ENCODE data around the gene DPF3. TPM values are rescaled to one million over a fixed set of nuclear protein-coding genes. Genes with fewer than 3 reads are reported as not detected.

DPF3 gene
- total RNA-seq, 2 donors from 2014 or later, result 0.78 to 4.0 TPM

- DNase-seq (no peak), ATAC-seq (no peak)
- intact Hi-C loops (cut with DNase I), result no loop called here
- no peak overlapping the region for H3K27ac ChIP-seq
- no peak overlapping the region for H3K4me3 ChIP-seq
- TF ChIP-seq POLR2A (IDR thresholded peaks at IDR 0.05) (no peak), CTCF (IDR thresholded peaks at IDR 0.05) (no peak)
- no peaks in the 10 kb centered on the region for H3K36me3 ChIP-seq (replicated peaks in 1 of 2; ENCODE audit: insufficient read depth in 1 of 2, low read depth in 2 of 2)
- no peaks in the 10 kb centered on the region for H3K9me3 ChIP-seq
- whole genome bisulfite sequencing, 2 donors, result 78 to 86% methylated on average over 8 of the region's 8 CpGs
- H3K4me1 ChIP-seq, result no peaks in the 10 kb centered on the region
- no peaks in the 10 kb centered on the region for H3K27me3 ChIP-seq
These were observed 240.9 kb downstream of the DPF3 start for GRCh38 chr14:72653026-72653425.

- ATAC-seq (no peak), DNase-seq (no peak)
- TF ChIP-seq POLR2A (IDR thresholded peaks at IDR 0.05) (no peak), CTCF (IDR thresholded peaks at IDR 0.05) (no peak)
- Histone ChIP-seq H3K4me3 (no peak overlapping the region), H3K27ac (no peak overlapping the region), H3K4me1 (no peaks in the 10 kb centered on the region), H3K36me3 (replicated peaks in 1 of 2; ENCODE audit: insufficient read depth in 1 of 2, low read depth in 2 of 2) (no peaks in the 10 kb centered on the region), H3K27me3 (no peaks in the 10 kb centered on the region), H3K9me3 (no peaks in the 10 kb centered on the region)
- whole genome bisulfite sequencing, 2 donors, result 67 to 84% methylated on average over 4 of the region's 4 CpGs
- intact Hi-C loops (cut with DNase I), result no loop called here
These were observed 241.7 kb downstream of the DPF3 start for GRCh38 chr14:72652179-72652578.

GRCh38 chr14:72651714-72652113 is 242.2 kb downstream of the DPF3 start:
- no peak for ATAC-seq
- TF ChIP-seq CTCF (IDR thresholded peaks at IDR 0.05) (no peak), POLR2A (IDR thresholded peaks at IDR 0.05) (no peak)
- intact Hi-C loops (cut with DNase I), result no loop called here
- 50 to 65% methylated on average over 5 of the region's 5 CpGs for WGBS, 2 donors
- no peaks in the 10 kb centered on the region for H3K9me3 ChIP-seq
- H3K27ac ChIP-seq, result no peak overlapping the region
- H3K4me3 ChIP-seq, result no peak overlapping the region
- H3K27me3 ChIP-seq, result no peaks in the 10 kb centered on the region
- no peaks in the 10 kb centered on the region for H3K4me1 ChIP-seq
- DNase-seq, result no peak
- H3K36me3 ChIP-seq (replicated peaks in 1 of 2; ENCODE audit: insufficient read depth in 1 of 2, low read depth in 2 of 2), result no peaks in the 10 kb centered on the region

- no peak for ATAC-seq
- H3K4me3 ChIP-seq, result no peak overlapping the region
- no peak for DNase-seq
- 39 to 40% methylated on average over 6 of the region's 6 CpGs for WGBS, 2 donors
- no peaks in the 10 kb centered on the region for H3K27me3 ChIP-seq
- no peaks in the 10 kb centered on the region for H3K9me3 ChIP-seq
- intact Hi-C loops (cut with DNase I), result no loop called here
- H3K36me3 ChIP-seq (replicated peaks in 1 of 2; ENCODE audit: insufficient read depth in 1 of 2, low read depth in 2 of 2), result no peaks in the 10 kb centered on the region
- no peak overlapping the region for H3K27ac ChIP-seq
- no peak for TF ChIP-seq POLR2A (IDR thresholded peaks at IDR 0.05)
- TF ChIP-seq CTCF (IDR thresholded peaks at IDR 0.05), result no peak
- no peaks in the 10 kb centered on the region for H3K4me1 ChIP-seq
These were observed 242.8 kb downstream of the DPF3 start for GRCh38 chr14:72651081-72651480.

GRCh38 chr14:72649603-72650227 is 244.2 kb downstream of the DPF3 start:
- no peak overlapping the region for H3K4me3 ChIP-seq
- no peaks in the 10 kb centered on the region for H3K27me3 ChIP-seq
- intact Hi-C loops (cut with DNase I), result no loop called here
- no peaks in the 10 kb centered on the region for H3K36me3 ChIP-seq (replicated peaks in 1 of 2; ENCODE audit: insufficient read depth in 1 of 2, low read depth in 2 of 2)
- TF ChIP-seq POLR2A (IDR thresholded peaks at IDR 0.05) (no peak), CTCF (IDR thresholded peaks at IDR 0.05) (no peak)
- no peak overlapping the region for H3K27ac ChIP-seq
- DNase-seq, result no peak
- no peak for ATAC-seq
- no peaks in the 10 kb centered on the region for H3K9me3 ChIP-seq
- H3K4me1 ChIP-seq, result no peaks in the 10 kb centered on the region
- 63 to 70% methylated on average over 8 to 10 of the region's 10 CpGs for WGBS, 2 donors
